Measurements from ENCODE around the gene H19. TPM values are rescaled to one million over a fixed set of nuclear protein-coding genes. Genes with fewer than 3 reads are reported as not detected.

H19 gene
- total RNA-seq, 2 experiments from 2014 or later = not detected

- intact Hi-C loops (cut with DNase I, micrococcal nuclease) = no loop called here
- no peak overlapping the region for H3K27ac Mint-ChIP-seq
- no peak for DNase-seq
- no peaks in the 10 kb centered on the region for H3K4me1 Mint-ChIP-seq
- ChIA-PET CTCF (interaction anchor here (0.6 to 3.2 kb wide), 22 partner anchors 15 to 356 kb away, joined by 3 to 32 read pairs (median 4); partner anchors contain the start of genes SYT8 and TNNI2), POLR2A (no interaction called here)
- H3K9me3 Mint-ChIP-seq (ENCODE audit: low read depth) = no peaks in the 10 kb centered on the region
- H3K4me3 Mint-ChIP-seq = no peak overlapping the region
- no peaks in the 10 kb centered on the region for H3K27me3 Mint-ChIP-seq
- ATAC-seq = peak; percentile 48
- H3K36me3 Mint-ChIP-seq (ENCODE audit: low read depth) = no peaks in the 10 kb centered on the region
These were observed 4.6 kb upstream of the H19 start for GRCh38 chr11:2002042-2002776.

GRCh38 chr11:1998861-1999260 lies 1.2 kb upstream of the H19 start:
- POLR2A ChIA-PET = no interaction called here
- Mint-ChIP-seq H3K36me3 (ENCODE audit: low read depth) (no peaks in the 10 kb centered on the region), H3K4me1 (no peaks in the 10 kb centered on the region), H3K9me3 (ENCODE audit: low read depth) (no peaks in the 10 kb centered on the region), H3K4me3 (no peak overlapping the region), H3K27me3 (no peaks in the 10 kb centered on the region), H3K27ac (no peak overlapping the region)
- no peak for DNase-seq
- intact Hi-C loops (cut with DNase I, micrococcal nuclease) = no loop called here
- CTCF ChIA-PET = interaction anchor here (1.0 to 1.1 kb wide), 3 partner anchors 117 to 306 kb away, joined by 3 to 5 read pairs (median 4); no protein-coding TSS in a partner anchor
- ATAC-seq = no peak

- no peaks in the 10 kb centered on the region for H3K36me3 Mint-ChIP-seq (ENCODE audit: low read depth)
- DNase-seq (no peak), ATAC-seq (no peak)
- CTCF ChIA-PET = interaction anchor here (1.3 kb wide), 1 partner anchor 165 kb away, joined by 4 read pairs; no protein-coding TSS in a partner anchor
- no peaks in the 10 kb centered on the region for H3K4me1 Mint-ChIP-seq
- H3K9me3 Mint-ChIP-seq (ENCODE audit: low read depth) = no peaks in the 10 kb centered on the region
- POLR2A ChIA-PET = no interaction called here
- H3K4me3 Mint-ChIP-seq = no peak overlapping the region
- intact Hi-C loops (cut with DNase I, micrococcal nuclease) = no loop called here
- no peaks in the 10 kb centered on the region for H3K27me3 Mint-ChIP-seq
- H3K27ac Mint-ChIP-seq = no peak overlapping the region
These were observed 648 bp upstream of the H19 start for GRCh38 chr11:1998290-1998689.

- Mint-ChIP-seq H3K9me3 (ENCODE audit: low read depth) (no peaks in the 10 kb centered on the region), H3K36me3 (ENCODE audit: low read depth) (no peaks in the 10 kb centered on the region), H3K27ac (no peak overlapping the region), H3K4me3 (no peak overlapping the region), H3K4me1 (no peaks in the 10 kb centered on the region), H3K27me3 (no peaks in the 10 kb centered on the region)
- DNase-seq (no peak), ATAC-seq (no peak)
- ChIA-PET POLR2A (no interaction called here), CTCF (no interaction called here)
- intact Hi-C loops (cut with DNase I, micrococcal nuclease) = no loop called here
These were observed 3.5 kb downstream of the H19 start for GRCh38 chr11:1994121-1994520.

- Mint-ChIP-seq H3K9me3 (ENCODE audit: low read depth) (no peaks in the 10 kb centered on the region), H3K4me1 (no peaks in the 10 kb centered on the region), H3K36me3 (ENCODE audit: low read depth) (no peaks in the 10 kb centered on the region), H3K27me3 (no peaks in the 10 kb centered on the region), H3K4me3 (no peak overlapping the region), H3K27ac (no peak overlapping the region)
- no peak for ATAC-seq
- ChIA-PET CTCF (interaction anchor here (0.5 kb wide), 1 partner anchor 149 kb away, joined by 3 read pairs; no protein-coding TSS in a partner anchor), POLR2A (interaction anchor here (0.6 kb wide), 1 partner anchor 580 kb away, joined by 3 read pairs; no protein-coding TSS in a partner anchor)
- intact Hi-C loops (cut with DNase I, micrococcal nuclease) = no loop called here
- no peak for DNase-seq
These were observed 5.5 kb downstream of the H19 start for GRCh38 chr11:1992111-1992510.

GRCh38 chr11:1990872-1991578 lies 6.6 kb downstream of the H19 start:
- H3K36me3 Mint-ChIP-seq (ENCODE audit: low read depth) = no peaks in the 10 kb centered on the region
- ChIA-PET POLR2A (no interaction called here), CTCF (no interaction called here)
- no peak for ATAC-seq
- H3K27me3 Mint-ChIP-seq = no peaks in the 10 kb centered on the region
- DNase-seq = no peak
- no peak overlapping the region for H3K27ac Mint-ChIP-seq
- intact Hi-C loops (cut with DNase I, micrococcal nuclease) = no loop called here
- H3K9me3 Mint-ChIP-seq (ENCODE audit: low read depth) = no peaks in the 10 kb centered on the region
- H3K4me3 Mint-ChIP-seq = no peak overlapping the region
- H3K4me1 Mint-ChIP-seq = no peaks in the 10 kb centered on the region

- intact Hi-C loops (cut with DNase I, micrococcal nuclease) = no loop called here
- H3K4me1 Mint-ChIP-seq = no peaks in the 10 kb centered on the region
- H3K27ac Mint-ChIP-seq = no peak overlapping the region
- no peaks in the 10 kb centered on the region for H3K9me3 Mint-ChIP-seq (ENCODE audit: low read depth)
- no peaks in the 10 kb centered on the region for H3K36me3 Mint-ChIP-seq (ENCODE audit: low read depth)
- no peak overlapping the region for H3K4me3 Mint-ChIP-seq
- ChIA-PET POLR2A (no interaction called here), CTCF (no interaction called here)
- no peak for DNase-seq
- ATAC-seq = no peak
- no peaks in the 10 kb centered on the region for H3K27me3 Mint-ChIP-seq
These were observed 7.7 kb downstream of the H19 start for GRCh38 chr11:1989953-1990352.

GRCh38 chr11:1988667-1989317 lies 8.8 kb downstream of the H19 start:
- no peaks in the 10 kb centered on the region for H3K4me1 Mint-ChIP-seq
- CTCF ChIA-PET = interaction anchor here (0.8 kb wide), 1 partner anchor 113 kb away, joined by 3 read pairs; no protein-coding TSS in a partner anchor
- no peaks in the 10 kb centered on the region for H3K27me3 Mint-ChIP-seq
- no peak overlapping the region for H3K27ac Mint-ChIP-seq
- H3K9me3 Mint-ChIP-seq (ENCODE audit: low read depth) = no peaks in the 10 kb centered on the region
- POLR2A ChIA-PET = no interaction called here
- no peak for ATAC-seq
- H3K36me3 Mint-ChIP-seq (ENCODE audit: low read depth) = no peaks in the 10 kb centered on the region
- DNase-seq = no peak
- intact Hi-C loops (cut with DNase I, micrococcal nuclease) = no loop called here
- H3K4me3 Mint-ChIP-seq = no peak overlapping the region

GRCh38 chr11:1988174-1988573 lies 9.5 kb downstream of the H19 start:
- Mint-ChIP-seq H3K27ac (no peak overlapping the region), H3K36me3 (ENCODE audit: low read depth) (no peaks in the 10 kb centered on the region), H3K4me1 (no peaks in the 10 kb centered on the region), H3K9me3 (ENCODE audit: low read depth) (no peaks in the 10 kb centered on the region), H3K4me3 (no peak overlapping the region), H3K27me3 (no peaks in the 10 kb centered on the region)
- DNase-seq (no peak), ATAC-seq (no peak)
- intact Hi-C loops (cut with DNase I, micrococcal nuclease) = no loop called here
- POLR2A ChIA-PET = no interaction called here
- CTCF ChIA-PET = no interaction called here

- ATAC-seq (no peak), DNase-seq (no peak)
- H3K9me3 Mint-ChIP-seq (ENCODE audit: low read depth) = no peaks in the 10 kb centered on the region
- intact Hi-C loops (cut with DNase I, micrococcal nuclease) = no loop called here
- ChIA-PET POLR2A (no interaction called here), CTCF (no interaction called here)
- H3K4me3 Mint-ChIP-seq = no peak overlapping the region
- H3K27me3 Mint-ChIP-seq = no peaks in the 10 kb centered on the region
- no peaks in the 10 kb centered on the region for H3K36me3 Mint-ChIP-seq (ENCODE audit: low read depth)
- no peaks in the 10 kb centered on the region for H3K4me1 Mint-ChIP-seq
- H3K27ac Mint-ChIP-seq = no peak overlapping the region
These were observed 10.6 kb downstream of the H19 start for GRCh38 chr11:1987024-1987423.

- H3K4me3 Mint-ChIP-seq = no peak overlapping the region
- no peaks in the 10 kb centered on the region for H3K4me1 Mint-ChIP-seq
- no peak for DNase-seq
- ChIA-PET CTCF (no interaction called here), POLR2A (no interaction called here)
- no peak overlapping the region for H3K27ac Mint-ChIP-seq
- no peaks in the 10 kb centered on the region for H3K9me3 Mint-ChIP-seq (ENCODE audit: low read depth)
- intact Hi-C loops (cut with DNase I, micrococcal nuclease) = no loop called here
- H3K36me3 Mint-ChIP-seq (ENCODE audit: low read depth) = no peaks in the 10 kb centered on the region
- no peak for ATAC-seq
- H3K27me3 Mint-ChIP-seq = no peaks in the 10 kb centered on the region
These were observed 14.1 kb downstream of the H19 start for GRCh38 chr11:1983601-1983961.

Data from activated CD4-positive, alpha-beta T cell treated with anti-CD3 and anti-CD28 coated beads for 36 hours (primary cell).